CD4-positive, alpha-beta T cell treated with Interleukin-4 for 4 hours (primary cell): Measurements from ENCODE around the gene KCTD1.

ENCODE experiments used
- DNase-seq: peaks from one replicate; pipeline ENCODE4 v3.0.0-alpha.2; 2020

Gene KCTD1

GRCh38 chr18:26480897-26481795 is 67.2 kb downstream of the KCTD1 start:
- no peak for DNase-seq

GRCh38 chr18:26479681-26480079 is 68.7 kb downstream of the KCTD1 start:
- DNase-seq: no peak

- DNase-seq: no peak
These were observed 69.2 kb downstream of the KCTD1 start for GRCh38 chr18:26479065-26479680.

- no peak for DNase-seq
These were observed 70.4 kb downstream of the KCTD1 start for GRCh38 chr18:26477828-26478466.

GRCh38 chr18:26476697-26477096 is 71.7 kb downstream of the KCTD1 start:
- DNase-seq: no peak

- DNase-seq: no peak
These were observed 73.8 kb downstream of the KCTD1 start for GRCh38 chr18:26474542-26474941.

- DNase-seq: no peak
These were observed 74.7 kb downstream of the KCTD1 start for GRCh38 chr18:26473672-26474071.

- no peak for DNase-seq
These were observed 76.5 kb downstream of the KCTD1 start for GRCh38 chr18:26471826-26472225.

GRCh38 chr18:26471027-26471426 is 77.3 kb downstream of the KCTD1 start:
- DNase-seq: no peak

GRCh38 chr18:26470011-26470637 is 78.2 kb downstream of the KCTD1 start:
- DNase-seq: no peak

GRCh38 chr18:26468931-26469340 is 79.4 kb downstream of the KCTD1 start:
- no peak for DNase-seq

GRCh38 chr18:26466026-26466425 is 82.3 kb downstream of the KCTD1 start:
- no peak for DNase-seq

- no peak for DNase-seq
These were observed 82.9 kb downstream of the KCTD1 start for GRCh38 chr18:26465431-26465830.

GRCh38 chr18:26464128-26465011 is 84.0 kb downstream of the KCTD1 start:
- no peak for DNase-seq

GRCh38 chr18:26462355-26462754 is 86.0 kb downstream of the KCTD1 start:
- DNase-seq: no peak

GRCh38 chr18:26461405-26461804 is 86.9 kb downstream of the KCTD1 start:
- DNase-seq: no peak

- DNase-seq: no peak
These were observed 87.8 kb downstream of the KCTD1 start for GRCh38 chr18:26460449-26461091.

GRCh38 chr18:26459884-26460283 is 88.5 kb downstream of the KCTD1 start:
- DNase-seq: no peak

GRCh38 chr18:26459340-26459739 is 89.0 kb downstream of the KCTD1 start:
- no peak for DNase-seq

GRCh38 chr18:26458526-26459232 is 89.7 kb downstream of the KCTD1 start:
- DNase-seq: no peak
